ENCODE results near the gene LRMDA.
"Not testable (repeated sequence)": the region's sequence is repeated elsewhere in the genome, so short reads cannot be mapped to it uniquely, and the experiment has no call there.

The LRMDA gene

GRCh38 chr10:75761289-75761688, 329.9 kb downstream of the LRMDA start:
- DNase-seq = no peak

GRCh38 chr10:75762431-75762802, 331.0 kb downstream of the LRMDA start:
- DNase-seq = no peak

- DNase-seq = no peak
Measured at GRCh38 chr10:75763652-75764051, 332.2 kb downstream of the LRMDA start.

GRCh38 chr10:75764974-75765788, 333.8 kb downstream of the LRMDA start:
- DNase-seq = no peak

- no peak for DNase-seq
Measured at GRCh38 chr10:75765789-75766096, 334.3 kb downstream of the LRMDA start.

GRCh38 chr10:75766106-75766505, 334.7 kb downstream of the LRMDA start:
- no peak for DNase-seq

- not testable (repeated sequence) for DNase-seq
Measured at GRCh38 chr10:75766752-75767151, 335.3 kb downstream of the LRMDA start.

GRCh38 chr10:75770626-75771081, 339.2 kb downstream of the LRMDA start:
- DNase-seq = no peak

GRCh38 chr10:75771606-75772005, 340.2 kb downstream of the LRMDA start:
- no peak for DNase-seq

- DNase-seq = no peak
Measured at GRCh38 chr10:75772153-75772887, 340.9 kb downstream of the LRMDA start.

GRCh38 chr10:75773231-75773780, 341.9 kb downstream of the LRMDA start:
- no peak for DNase-seq

- DNase-seq = no peak
Measured at GRCh38 chr10:75773813-75774782, 342.7 kb downstream of the LRMDA start.

GRCh38 chr10:75774783-75775490, 343.5 kb downstream of the LRMDA start:
- no peak for DNase-seq

- DNase-seq = no peak
Measured at GRCh38 chr10:75776738-75777504, 345.5 kb downstream of the LRMDA start.

GRCh38 chr10:75778665-75779064, 347.2 kb downstream of the LRMDA start:
- no peak for DNase-seq

- DNase-seq = no peak
Measured at GRCh38 chr10:75779276-75779675, 347.9 kb downstream of the LRMDA start.

- DNase-seq = no peak
Measured at GRCh38 chr10:75782463-75783248, 351.2 kb downstream of the LRMDA start.

- DNase-seq = no peak
Measured at GRCh38 chr10:75788394-75789205, 357.2 kb downstream of the LRMDA start.

GRCh38 chr10:75793848-75794247, 362.4 kb downstream of the LRMDA start:
- DNase-seq = no peak

- no peak for DNase-seq
Measured at GRCh38 chr10:75801121-75801520, 369.7 kb downstream of the LRMDA start.
